Raji (cell line): ENCODE measurements around the gene ANKRD60.

ENCODE experiments used
- POLR2A ChIP-seq: IDR thresholded peaks from 2 replicates; pipeline ENCODE4 v1.6.1; 2011; ENCODE audit warnings: low read depth, low read length, control low read depth; ENCODE audit not compliant: insufficient read depth

Gene ANKRD60

GRCh38 chr20:58168843-58169242, 59.6 kb downstream of the ANKRD60 start:
- no peak for TF ChIP-seq POLR2A

DNA sequence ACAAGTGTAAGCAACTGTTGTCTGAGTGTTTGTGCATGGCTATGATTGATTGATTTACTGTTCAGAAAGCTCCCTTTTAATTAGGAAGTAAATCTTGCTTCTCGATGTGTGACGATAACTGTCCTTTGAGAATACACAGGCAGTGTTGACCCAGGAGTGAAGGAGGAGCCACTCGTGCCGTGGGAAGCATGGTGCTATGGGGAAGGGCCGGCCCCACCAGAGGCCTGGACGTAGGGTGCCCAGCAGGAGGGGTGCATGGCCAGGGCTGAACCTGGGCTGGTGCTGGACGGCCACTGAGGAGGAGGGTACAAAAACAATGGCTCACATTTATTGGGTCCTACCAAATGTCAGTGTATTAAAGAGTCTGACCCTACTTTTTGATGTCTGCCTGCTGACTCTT, 60.7 kb downstream of the ANKRD60 start:
- TF ChIP-seq POLR2A = no peak
